ENCODE results near the gene PRRT3. TPM values are rescaled to one million over a fixed set of nuclear protein-coding genes. Genes with fewer than 3 reads are reported as not detected.

The PRRT3 gene
- total and polyA plus RNA-seq, 2 experiments from 2014 or later: 11.0 to 13.6 TPM

GRCh38 chr3:9951126-9951525 lies 1.1 kb downstream of the PRRT3 start:
- Histone ChIP-seq H3K4me3 (no peak overlapping the region), H3K27me3 (no peaks in the 10 kb centered on the region), H3K27ac (no peak overlapping the region), H3K36me3 (no peaks in the 10 kb centered on the region), H3K4me1 (ENCODE audit: low read depth) (peaks cover 11% of the 10 kb centered on the region), H3K9me3 (ENCODE audit: low read depth) (no peaks in the 10 kb centered on the region)
- TF ChIP-seq CTCF (IDR thresholded peaks at IDR 0.05; ENCODE audit: low read depth, low read length): no peak
- DNase-seq (ENCODE audit: low read depth in 1 of 2, low spot score in 1 of 2): no peak

GRCh38 chr3:9949626-9950025 lies 2.6 kb downstream of the PRRT3 start:
- Histone ChIP-seq H3K27me3 (no peaks in the 10 kb centered on the region), H3K36me3 (no peaks in the 10 kb centered on the region), H3K9me3 (ENCODE audit: low read depth) (no peaks in the 10 kb centered on the region), H3K27ac (no peak overlapping the region), H3K4me1 (ENCODE audit: low read depth) (peaks cover 1% of the 10 kb centered on the region), H3K4me3 (no peak overlapping the region)
- TF ChIP-seq CTCF (IDR thresholded peaks at IDR 0.05; ENCODE audit: low read depth, low read length): no peak
- DNase-seq (ENCODE audit: low read depth in 1 of 2, low spot score in 1 of 2): no peak

- no peaks in the 10 kb centered on the region for H3K36me3 ChIP-seq
- no peaks in the 10 kb centered on the region for H3K27me3 ChIP-seq
- TF ChIP-seq CTCF (IDR thresholded peaks at IDR 0.05; ENCODE audit: low read depth, low read length): no peak
- no peaks in the 10 kb centered on the region for H3K4me1 ChIP-seq (ENCODE audit: low read depth)
- no peaks in the 10 kb centered on the region for H3K9me3 ChIP-seq (ENCODE audit: low read depth)
- DNase-seq (ENCODE audit: low read depth in 1 of 2, low spot score in 1 of 2): no peak
- H3K4me3 ChIP-seq: no peak overlapping the region
- H3K27ac ChIP-seq: no peak overlapping the region
Observed at GRCh38 chr3:9949115-9949514, 3.1 kb downstream of the PRRT3 start.

GRCh38 chr3:9948586-9948985 lies 3.6 kb downstream of the PRRT3 start:
- H3K36me3 ChIP-seq: no peaks in the 10 kb centered on the region
- H3K4me3 ChIP-seq: no peak overlapping the region
- TF ChIP-seq CTCF (IDR thresholded peaks at IDR 0.05; ENCODE audit: low read depth, low read length): no peak
- H3K4me1 ChIP-seq (ENCODE audit: low read depth): no peaks in the 10 kb centered on the region
- no peak for DNase-seq (ENCODE audit: low read depth in 1 of 2, low spot score in 1 of 2)
- H3K9me3 ChIP-seq (ENCODE audit: low read depth): no peaks in the 10 kb centered on the region
- H3K27me3 ChIP-seq: no peaks in the 10 kb centered on the region
- no peak overlapping the region for H3K27ac ChIP-seq

- Histone ChIP-seq H3K9me3 (ENCODE audit: low read depth) (no peaks in the 10 kb centered on the region), H3K27ac (no peak overlapping the region), H3K27me3 (no peaks in the 10 kb centered on the region), H3K36me3 (no peaks in the 10 kb centered on the region), H3K4me1 (ENCODE audit: low read depth) (no peaks in the 10 kb centered on the region), H3K4me3 (peak overlapping the region; percentile 42)
- peak; percentile 71 for TF ChIP-seq CTCF (IDR thresholded peaks at IDR 0.05; ENCODE audit: low read depth, low read length)
- DNase-seq (ENCODE audit: low read depth in 1 of 2, low spot score in 1 of 2): peak; percentile 54 to 78
Observed at GRCh38 chr3:9947025-9947995, 4.9 kb downstream of the PRRT3 start.
